SIG-M5 treated with dmso at 0.1 percent for 504 hours (cell line): Measurements from ENCODE around the gene SPINK6.

Experiments used
- DNase-seq: peaks from one replicate; lab custom pipeline; 2025; ENCODE audit not compliant: unreplicated experiment; lab: John Stamatoyannopoulos, UW

The SPINK6 gene, protein sequence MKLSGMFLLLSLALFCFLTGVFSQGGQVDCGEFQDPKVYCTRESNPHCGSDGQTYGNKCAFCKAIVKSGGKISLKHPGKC

DNA sequence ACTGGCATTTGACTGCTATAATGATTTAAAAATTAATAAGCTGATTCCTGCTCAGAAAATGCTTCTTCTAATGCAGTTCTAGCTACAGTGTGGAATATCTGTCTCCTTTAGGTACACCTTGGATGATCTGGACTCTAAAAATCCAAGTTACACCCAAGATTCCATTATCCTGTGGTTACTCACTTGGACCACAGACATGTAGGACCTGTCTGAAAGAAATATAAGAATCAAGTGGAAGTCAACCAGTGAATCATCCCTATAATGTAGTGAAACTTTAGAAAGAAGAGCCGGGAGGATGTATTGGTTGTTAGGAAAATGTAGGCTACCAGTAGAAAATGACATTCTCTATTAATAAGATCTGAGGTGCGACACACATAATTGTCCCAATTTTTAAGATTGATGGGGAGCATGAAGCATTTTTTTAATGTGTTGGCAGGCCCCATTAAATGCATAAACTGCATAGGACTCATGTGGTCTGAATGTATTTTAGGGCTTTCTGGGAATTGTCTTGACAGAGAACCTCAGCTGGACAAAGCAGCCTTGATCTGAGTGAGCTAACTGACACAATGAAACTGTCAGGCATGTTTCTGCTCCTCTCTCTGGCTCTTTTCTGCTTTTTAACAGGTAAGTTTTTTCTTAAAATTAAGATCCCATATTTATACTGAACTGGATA is at the start of gene SPINK6:
SPINK6 (plus strand) TSS at position 512 of the 673 bp plus-strand sequence; CDS start at position 567, 55 bp downstream.
- DNase-seq, result no peak

DNA sequence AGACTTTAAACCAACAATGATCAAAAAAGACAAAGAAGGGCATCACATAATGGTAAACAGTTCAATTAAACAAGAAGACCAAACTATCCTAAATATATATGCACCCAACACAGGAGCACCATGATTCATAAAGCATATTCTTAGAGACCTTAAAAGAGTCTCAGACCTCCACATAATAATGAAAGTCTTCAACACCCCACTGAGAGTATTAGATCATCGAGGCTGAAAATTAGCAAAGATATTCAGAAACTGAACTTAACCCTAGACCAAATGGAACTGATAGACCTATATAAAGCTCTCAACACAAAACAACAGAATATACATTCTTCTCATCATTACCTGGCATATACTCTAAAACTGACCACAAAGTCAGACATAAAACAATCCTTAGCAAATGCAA is 46.2 kb upstream of the SPINK6 start:
- DNase-seq, result no peak

DNA sequence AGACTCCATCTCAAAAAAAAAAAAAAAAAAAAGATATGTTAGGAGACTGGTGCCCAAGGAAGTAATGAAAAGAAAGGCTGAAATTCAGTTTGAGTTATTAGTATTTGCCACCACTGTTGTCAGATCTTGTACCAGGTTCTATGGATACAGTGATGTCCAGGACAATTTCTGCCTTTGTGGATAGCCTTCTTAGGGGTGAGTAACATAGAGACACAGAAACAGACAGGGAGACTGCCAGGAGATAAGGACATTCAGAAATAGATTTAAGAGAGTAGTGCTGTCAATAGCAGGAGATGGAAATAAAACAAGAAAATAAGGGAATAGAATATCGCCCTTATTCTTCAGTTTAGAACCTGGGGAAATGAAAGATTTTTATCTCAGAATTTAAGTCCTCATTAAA is 40.8 kb upstream of the SPINK6 start:
- DNase-seq, result no peak

DNA sequence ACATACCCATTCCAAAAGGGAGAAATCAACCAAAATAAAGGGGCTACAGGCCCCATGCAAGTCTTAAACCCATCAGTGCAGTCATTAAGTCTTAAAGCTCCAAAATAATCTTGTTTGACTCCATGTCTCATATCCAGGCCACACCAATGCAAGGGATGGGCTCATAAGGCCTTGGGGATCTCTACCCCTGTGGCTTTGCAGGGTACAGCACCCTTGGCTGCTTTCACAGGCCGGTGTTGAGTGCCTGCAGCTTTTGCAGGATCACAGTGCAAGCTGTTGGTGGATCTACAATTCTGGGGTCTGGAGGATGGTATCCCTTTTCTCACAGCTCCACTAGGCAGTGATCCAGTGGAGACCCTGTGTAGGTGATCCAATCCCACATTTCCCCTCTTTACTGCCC is 39.5 kb upstream of the SPINK6 start:
- no peak for DNase-seq

DNA sequence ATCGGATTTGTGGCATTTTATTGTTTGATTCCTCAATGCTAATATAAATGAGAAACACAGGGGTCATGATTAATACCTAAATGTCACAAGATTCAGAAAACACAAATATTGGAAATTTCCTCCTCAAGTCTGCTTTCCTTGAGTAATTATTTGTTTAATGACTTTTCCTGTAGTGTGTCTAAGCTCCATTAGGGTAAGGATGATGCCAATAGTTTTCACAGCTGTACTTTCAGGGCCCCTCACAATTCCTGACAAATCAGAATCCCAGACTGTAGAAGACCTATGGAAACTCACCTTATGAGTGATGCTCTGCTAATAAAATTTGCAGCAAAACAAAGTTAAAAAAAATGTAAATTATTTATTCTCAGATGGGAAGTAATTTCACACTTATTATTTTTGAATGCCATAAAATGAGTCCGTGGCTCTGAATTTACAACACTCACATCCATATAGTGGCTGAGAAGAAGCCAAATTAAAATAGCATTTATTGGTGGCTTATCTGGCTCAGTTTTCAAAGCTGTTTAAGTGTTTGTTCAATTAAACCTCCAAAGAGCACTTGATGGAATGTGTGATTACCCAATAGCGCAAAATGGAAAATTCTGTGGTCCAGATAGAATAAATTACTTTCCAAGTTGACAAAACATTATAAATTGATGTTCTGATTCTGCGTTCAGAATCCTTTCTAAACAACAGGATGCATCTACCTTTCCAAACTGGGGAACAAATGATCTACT is 36.1 kb upstream of the SPINK6 start:
- DNase-seq, result no peak

DNA sequence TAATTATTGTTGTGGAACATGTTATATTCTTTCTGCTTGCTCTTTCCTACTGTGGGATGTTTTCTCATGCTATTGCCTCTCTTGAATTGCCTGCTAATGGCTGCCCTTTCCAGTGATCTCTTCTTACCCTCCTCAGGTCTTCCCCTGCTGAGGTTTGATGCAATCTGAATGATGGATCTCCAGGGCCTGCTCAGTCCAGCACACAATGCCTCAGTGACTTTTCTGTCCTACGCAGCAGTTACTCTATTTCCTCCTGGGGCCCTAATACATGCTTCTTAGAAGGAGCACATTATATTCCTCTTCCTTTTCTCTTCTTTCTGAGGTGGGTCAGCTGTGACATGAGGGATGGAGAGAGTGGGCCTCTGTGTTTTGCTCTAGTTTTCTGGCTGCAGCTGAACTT is 34.6 kb upstream of the SPINK6 start, which contains the start of gene SPINK14:
SPINK14 (plus strand) TSS at position 301 of the 400 bp plus-strand sequence. CDS start 1,187 bp downstream, outside the sequence.
- no peak for DNase-seq

DNA sequence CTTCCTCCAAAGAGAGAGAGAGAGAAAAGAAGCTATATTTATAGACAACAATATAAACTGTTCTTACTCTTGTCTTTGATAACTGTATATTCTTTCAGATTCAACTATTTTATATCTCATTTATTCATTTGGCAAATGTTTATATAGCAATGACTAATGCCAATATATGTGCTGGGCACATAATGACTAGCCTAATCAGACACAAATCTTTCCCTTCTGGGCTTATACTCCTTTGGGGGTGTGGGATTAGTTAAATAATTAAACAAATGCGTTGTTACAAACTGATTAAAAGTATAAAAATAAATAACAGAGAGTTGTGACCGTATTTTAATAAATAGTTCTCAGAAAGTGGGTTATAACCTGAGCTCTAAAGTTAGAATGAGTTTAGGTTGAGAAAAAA is 30.5 kb upstream of the SPINK6 start:
- no peak for DNase-seq

DNA sequence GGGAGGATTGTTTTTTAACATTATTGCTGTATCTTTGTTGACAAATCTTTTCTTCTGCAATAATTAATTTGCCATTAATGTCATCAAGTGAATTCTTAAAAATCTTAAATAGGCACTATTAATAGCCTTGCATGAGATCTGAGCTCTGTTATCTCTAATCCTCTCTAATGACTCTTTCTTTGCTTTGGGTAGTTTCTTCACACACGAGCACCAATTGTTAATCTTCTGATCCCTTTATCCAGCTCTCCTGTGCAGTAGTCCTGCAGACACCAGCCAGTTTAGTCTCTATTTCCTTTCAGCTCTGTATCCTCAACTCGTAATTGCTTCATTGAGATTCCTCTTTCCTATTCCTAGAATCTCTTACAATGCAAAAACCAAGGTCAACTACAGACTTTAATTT is 26.4 kb upstream of the SPINK6 start:
- no peak for DNase-seq

DNA sequence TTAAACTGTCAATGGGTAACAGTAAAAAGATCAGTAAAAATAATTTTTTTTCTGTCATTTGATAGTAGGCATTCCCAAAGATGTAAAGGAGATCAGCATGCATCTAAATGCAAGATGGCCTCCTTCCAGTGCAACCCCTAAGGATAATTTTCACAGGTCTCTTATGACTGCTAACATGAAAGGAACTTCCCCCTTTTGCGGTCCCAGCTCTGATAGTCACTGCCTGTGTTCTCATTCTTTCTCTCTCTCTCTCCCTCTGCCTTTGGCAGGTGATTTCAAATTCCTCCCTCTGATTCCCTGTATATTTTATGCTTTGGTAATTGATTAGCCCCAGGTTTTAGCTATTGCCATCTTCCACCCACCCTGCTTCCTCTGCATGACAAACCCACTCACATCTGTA is 25.6 kb upstream of the SPINK6 start:
- no peak for DNase-seq

DNA sequence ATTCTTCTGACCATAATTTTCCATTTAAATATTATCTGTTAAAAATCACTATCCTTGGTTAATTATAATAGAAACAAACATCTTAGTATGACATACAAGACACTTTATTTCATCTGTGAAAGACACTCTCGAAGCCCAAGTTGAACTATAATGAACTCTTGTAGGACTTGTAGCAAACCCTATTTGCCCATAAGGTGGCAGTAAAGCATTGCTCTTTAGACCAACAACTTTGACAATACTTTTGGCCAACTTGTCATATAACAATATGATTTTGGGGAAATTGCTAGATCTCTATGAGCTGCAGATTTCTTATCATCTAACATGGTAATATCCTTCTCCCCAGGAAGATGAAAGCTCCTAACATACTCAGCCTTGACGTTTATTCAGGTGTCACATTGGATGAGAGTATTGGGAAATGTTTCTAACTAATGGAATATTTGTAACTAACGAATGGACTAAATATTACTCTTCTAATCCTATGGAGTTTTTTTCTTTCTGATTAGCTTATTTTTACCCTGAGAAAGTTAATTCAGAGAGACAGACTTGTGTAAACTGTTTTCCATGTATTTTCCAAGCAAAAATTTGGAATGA is 23.5 kb upstream of the SPINK6 start:
- DNase-seq, result peak; percentile 62

DNA sequence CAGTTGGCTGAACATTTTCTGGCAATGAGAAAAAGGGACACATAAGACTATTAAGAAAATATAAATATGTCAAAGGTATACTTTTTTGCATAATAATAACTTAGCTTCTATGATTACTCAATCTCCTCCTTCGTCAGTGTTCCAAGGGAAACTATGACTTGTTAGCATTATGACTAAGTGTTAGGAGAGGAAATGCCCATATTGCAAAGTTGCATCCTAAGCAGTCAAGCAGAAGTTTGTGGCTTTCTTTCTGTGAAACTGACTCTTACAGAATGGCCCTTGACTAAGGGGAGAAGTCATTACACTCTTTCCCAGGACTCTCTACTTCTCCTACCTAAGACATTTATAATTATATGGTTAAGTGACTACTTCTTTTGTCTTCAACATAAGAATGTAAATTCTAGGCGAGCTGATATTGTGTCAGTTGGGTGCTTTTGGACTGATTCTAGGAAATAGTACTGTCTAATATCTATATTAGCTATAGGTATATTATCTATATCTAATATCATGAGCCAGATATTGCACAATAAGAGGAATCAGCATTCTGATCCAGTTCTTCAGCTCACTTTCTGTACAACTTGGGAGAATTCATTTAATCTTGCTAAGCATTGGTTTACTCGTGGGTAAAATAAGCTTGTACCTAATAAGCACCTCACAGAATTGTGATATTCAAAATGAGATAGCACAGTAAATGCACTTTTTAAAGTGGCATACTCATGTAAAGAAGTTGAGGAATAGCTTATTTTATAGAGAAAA is 16.4 kb upstream of the SPINK6 start:
- peak; percentile 78 for DNase-seq

DNA sequence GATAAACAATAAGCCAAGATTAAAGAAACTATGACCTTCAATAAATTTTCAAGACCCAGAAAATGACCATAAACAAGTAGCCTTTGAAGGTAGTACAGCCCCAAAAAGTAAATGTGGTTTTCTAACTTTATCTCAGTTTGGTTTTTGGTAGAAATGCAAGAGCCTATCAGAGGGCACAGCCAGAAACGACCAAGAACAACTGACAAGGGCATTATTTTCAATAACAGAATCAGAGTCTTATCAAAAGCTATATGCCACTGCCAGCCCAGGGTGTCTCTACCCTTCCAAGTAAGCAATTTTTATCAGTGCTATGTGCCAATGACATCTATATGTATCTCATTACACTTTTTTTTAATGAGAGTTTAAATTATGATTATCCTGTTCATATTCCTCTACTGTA is 11.8 kb upstream of the SPINK6 start:
- DNase-seq, result no peak

DNA sequence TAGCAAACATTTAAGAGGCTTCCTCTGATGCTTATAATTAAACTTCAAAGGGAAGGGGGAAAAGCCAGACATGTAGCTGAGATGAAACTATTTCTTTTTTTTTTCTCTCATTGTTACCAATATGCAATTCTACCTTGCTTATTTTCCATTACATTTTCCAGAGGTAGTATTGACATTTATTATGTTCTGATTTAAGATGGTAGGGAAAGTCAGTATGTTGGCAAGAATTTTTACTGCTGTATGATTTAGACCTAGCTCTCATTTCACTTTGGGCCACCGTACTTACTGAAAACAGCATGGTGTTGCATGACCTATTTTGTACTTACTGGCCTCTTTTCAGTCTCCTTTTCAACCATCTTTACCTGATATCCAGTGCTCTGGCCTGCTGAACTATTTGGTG is 9.6 kb upstream of the SPINK6 start:
- no peak for DNase-seq

DNA sequence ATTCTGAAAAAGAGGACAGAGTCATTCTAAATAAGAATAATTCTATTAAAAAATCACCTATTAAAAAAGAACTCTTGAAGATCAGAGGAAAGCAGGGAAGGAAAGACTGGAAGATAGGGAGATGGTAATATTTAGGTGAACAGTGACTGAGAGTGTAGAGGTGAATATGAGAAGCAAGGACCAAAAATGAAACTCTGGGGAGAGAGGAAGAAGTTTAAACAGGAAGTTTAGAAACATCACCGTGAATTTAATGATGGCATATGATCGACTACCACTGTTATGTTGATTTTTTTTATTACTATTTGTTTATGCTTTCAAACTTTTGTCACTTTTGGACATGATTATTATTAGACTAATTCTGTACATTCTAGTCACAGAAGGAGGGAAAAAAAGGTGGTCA is 1.7 kb upstream of the SPINK6 start:
- DNase-seq, result no peak

DNA sequence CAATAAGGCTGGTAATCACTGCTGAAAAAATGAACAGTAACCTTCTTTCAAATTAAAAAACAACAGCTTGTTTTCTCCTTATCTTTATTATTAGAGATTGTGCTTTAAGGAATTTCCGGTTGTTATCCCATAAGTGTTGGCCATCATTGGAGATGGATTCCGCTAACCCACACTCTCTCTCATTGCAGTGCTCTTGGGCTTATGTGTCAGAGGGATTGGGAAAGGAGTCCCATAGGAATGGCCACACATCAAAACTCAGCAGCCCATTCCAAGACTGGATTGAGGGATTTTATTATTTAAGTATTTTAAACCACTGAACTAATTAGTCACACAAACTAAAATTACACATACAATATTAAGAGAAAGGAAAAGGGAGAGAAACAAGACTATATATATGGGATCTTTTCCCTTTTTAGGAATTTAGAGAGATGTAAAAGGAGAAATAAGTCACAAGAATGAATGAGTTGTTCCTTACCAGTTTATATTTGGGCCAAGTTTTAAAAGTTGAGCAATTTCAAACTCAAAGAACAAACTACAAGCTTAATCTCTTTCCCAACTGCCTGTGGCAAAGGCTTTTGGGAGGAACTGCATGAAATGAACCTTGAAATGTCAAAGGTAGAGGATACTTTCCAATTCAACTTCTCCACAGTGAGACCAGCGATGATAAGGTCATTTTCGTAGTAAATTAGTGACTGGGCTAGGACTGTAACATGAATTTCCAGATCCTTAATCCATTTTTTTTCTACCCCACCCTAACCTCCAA is 2.4 kb downstream of the SPINK6 start:
- no peak for DNase-seq

DNA sequence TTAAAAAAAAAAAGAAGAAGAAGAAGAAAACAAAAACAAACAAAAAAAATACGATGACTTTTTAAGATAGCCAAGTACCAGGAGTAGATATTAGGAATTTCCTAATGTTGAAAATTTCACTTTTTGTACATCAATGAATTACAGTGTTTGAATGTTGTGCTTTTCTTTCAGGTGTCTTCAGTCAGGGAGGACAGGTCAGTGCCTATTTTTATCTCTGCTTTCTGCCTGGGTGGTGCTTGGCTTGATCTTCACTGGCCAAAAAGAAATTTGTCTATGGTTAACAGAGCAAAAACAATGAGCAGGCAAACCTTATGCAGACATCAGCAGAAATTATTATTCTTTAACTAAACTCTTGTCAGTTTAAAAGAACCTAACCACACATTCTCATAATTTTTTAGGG is 3.0 kb downstream of the SPINK6 start:
- no peak for DNase-seq

DNA sequence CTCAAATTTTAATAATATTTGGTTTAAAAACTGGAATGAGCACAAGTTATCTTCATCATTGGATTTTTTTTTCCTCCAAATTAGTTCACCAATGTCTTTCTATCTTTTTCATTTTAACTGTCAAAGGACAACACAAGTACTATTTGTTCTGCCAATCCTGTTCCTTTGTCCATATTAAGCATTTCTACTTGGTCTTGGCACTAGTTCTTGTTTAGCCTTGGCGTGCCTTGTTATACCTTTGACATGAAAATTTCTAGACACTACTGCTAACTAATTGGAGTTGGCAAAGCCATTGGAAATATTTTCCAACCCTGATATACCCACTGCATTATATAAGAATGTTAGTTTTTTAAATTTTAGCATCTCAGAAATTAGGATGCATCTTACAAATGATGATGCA is 3.8 kb downstream of the SPINK6 start:
- DNase-seq, result no peak

DNA sequence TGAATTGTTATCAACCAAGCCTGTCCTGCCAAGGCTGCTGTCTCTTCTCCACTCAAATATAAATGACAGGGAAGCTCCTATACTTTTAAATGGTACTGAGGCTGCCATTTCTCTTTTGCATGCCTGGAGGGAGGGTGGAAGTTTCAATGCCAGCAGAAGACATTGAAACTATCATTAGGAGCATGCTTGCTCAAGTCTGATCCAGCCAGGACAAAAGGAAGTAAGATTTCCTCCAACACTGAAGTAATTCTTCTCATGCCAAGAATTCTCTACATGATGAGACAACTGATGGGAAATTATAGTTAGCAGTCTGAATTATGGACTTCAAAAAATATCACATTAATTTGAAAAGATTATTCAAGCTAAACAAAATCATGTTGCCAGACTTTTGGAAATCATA is 5.4 kb downstream of the SPINK6 start:
- DNase-seq, result no peak

DNA sequence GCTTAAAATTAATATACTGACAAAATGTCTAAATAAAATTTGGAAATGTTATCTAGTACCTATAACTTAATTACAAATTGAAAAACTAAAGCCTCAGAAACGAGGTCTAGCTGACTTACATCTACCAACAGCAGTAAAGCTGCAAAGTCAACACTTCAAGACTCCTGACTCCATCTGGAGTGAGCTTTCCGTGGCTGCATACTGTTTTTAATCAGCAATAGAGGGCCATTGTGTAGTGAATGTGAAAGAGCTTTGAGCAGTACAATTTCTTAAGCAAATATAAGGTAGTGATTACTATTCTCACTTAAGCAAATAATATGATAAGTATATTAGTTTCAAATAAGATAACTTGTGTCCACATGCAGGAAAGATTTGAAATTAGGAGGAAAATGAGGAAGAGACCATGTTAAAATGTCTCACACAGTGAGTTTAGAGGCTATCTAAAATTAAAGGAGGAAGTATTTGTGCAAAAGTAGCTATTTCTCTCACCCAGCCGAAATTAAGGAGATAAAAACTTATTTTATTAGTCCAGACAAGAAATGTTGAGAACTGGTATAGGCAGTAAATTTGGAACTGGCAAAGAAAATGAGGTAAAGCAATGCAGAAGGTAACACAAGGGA is 6.4 kb downstream of the SPINK6 start:
- DNase-seq, result no peak

DNA sequence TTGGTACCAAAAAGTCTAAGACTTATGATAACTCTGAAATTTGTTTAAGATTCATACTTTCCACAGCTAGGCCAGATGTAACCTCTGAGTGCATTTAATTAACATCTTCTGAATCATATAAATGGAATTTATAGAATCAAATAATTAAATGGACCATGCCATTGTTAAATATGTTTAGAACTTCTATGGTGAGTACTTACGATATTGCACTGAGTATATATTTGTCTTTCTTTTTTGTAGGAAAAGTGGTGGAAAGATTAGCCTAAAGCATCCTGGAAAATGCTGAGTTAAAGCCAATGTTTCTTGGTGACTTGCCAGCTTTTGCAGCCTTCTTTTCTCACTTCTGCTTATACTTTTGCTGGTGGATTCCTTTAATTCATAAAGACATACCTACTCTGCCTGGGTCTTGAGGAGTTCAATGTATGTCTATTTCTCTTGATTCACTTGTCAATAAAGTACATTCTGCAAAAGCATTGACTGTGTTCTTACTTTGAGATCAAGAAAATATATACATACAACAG is 11.9 kb downstream of the SPINK6 start:
- DNase-seq, result no peak
